WTC11 (cell line): ENCODE data around the gene NGLY1. TPM values are rescaled to one million over a fixed set of nuclear protein-coding genes. Genes with fewer than 3 reads are reported as not detected.

Source experiments
- ATAC-seq: fragments of 200-7000 bp; cut with Tn5 transposase; 2 replicates; pipeline ENCODE4 v1.10.0; 2021; ENCODE audit warnings: mild to moderate bottlenecking, moderate library complexity
- CTCF ChIA-PET: fragments of 300-600 bp; sonication (Branson Sonifier 250); formaldehyde crosslinking; loops from one replicate; lab custom pipeline; 2021; ENCODE audit warnings: antibody characterized with exemption; lab: Charles Lee
- POLR2A ChIA-PET: fragments of 350-600 bp; sonication (Branson Sonifier 250); formaldehyde crosslinking; loops from one replicate; lab custom pipeline; 2021; ENCODE audit warnings: antibody characterized with exemption; lab: Charles Lee
- DNase-seq: peaks from one replicate; pipeline ENCODE4 v3.0.0; 2021; ENCODE audit warnings: low spot score
- H3K27ac Mint-ChIP-seq: 2 replicates; pipeline ENCODE4 v1.8.0; 2021; ENCODE audit warnings: mixed read lengths
- H3K27me3 Mint-ChIP-seq: 2 replicates; pipeline ENCODE4 v1.8.0; 2021; ENCODE audit warnings: low read depth, mild to moderate bottlenecking, moderate library complexity, mixed read lengths
- H3K36me3 Mint-ChIP-seq: 2 replicates; pipeline ENCODE4 v1.8.0; 2021; ENCODE audit warnings: mixed read lengths
- H3K4me1 Mint-ChIP-seq: 2 replicates; pipeline ENCODE4 v1.8.0; 2022; ENCODE audit warnings: mixed read lengths
- H3K4me3 Mint-ChIP-seq: 2 replicates; pipeline ENCODE4 v1.8.0; 2021; ENCODE audit warnings: mild to moderate bottlenecking, moderate library complexity, mixed read lengths
- H3K9me3 Mint-ChIP-seq: 2 replicates; pipeline ENCODE4 v1.8.0; 2021; ENCODE audit warnings: mixed read lengths
- ESRRA ChIP-seq: sonication (generic); formaldehyde crosslinking; IDR thresholded peaks from 2 replicates; pipeline ENCODE4 v1.8.1; 2022; ENCODE audit warnings: mild to moderate bottlenecking, missing genetic modification reagents, borderline replicate concordance
- NR1H2 ChIP-seq: sonication (generic); formaldehyde crosslinking; IDR thresholded peaks from 2 replicates; pipeline ENCODE4 v1.9.0; 2021; ENCODE audit warnings: mild to moderate bottlenecking, moderate library complexity, missing genetic modification reagents
- NR3C1 ChIP-seq: sonication (generic); formaldehyde crosslinking; conservative IDR thresholded peaks from 2 replicates; pipeline ENCODE4 v1.8.1; 2023; ENCODE audit warnings: low read depth, mild to moderate bottlenecking, missing genetic modification reagents
- PRRX2 ChIP-seq: fragments of 250-450 bp; sonication (Bioruptor Pico); IDR thresholded peaks from 2 replicates; pipeline ENCODE4 v1.8.0; 2021; ENCODE audit warnings: mild to moderate bottlenecking
- RELA ChIP-seq: sonication (generic); formaldehyde crosslinking; IDR thresholded peaks from 2 replicates; pipeline ENCODE4 v1.8.1; 2022; ENCODE audit warnings: missing genetic modification reagents, mild to moderate bottlenecking, borderline replicate concordance
- ZNF121 ChIP-seq: sonication (generic); formaldehyde crosslinking; IDR thresholded peaks from 2 replicates; pipeline ENCODE4 v1.8.0; 2023; ENCODE audit warnings: missing genetic modification reagents
- total RNA-seq: library from RNA; stranded (reverse); gene quantifications from 3 replicates; pipeline ENCODE4 v1.2.3, GENCODE V29; 2021
- TF ChIP-seq, protein P1 (sequence below): sonication (generic); formaldehyde crosslinking; IDR thresholded peaks from 2 replicates; pipeline ENCODE4 v1.8.1; 2022; ENCODE audit warnings: missing genetic modification reagents, borderline replicate concordance
- TF ChIP-seq, protein P2 (sequence below): fragments of 250-450 bp; sonication (Bioruptor Pico); IDR thresholded peaks from 2 replicates; pipeline ENCODE4 v1.9.0; 2021; ENCODE audit warnings: mild to moderate bottlenecking

NGLY1 gene
- total RNA-seq, 1 experiment from 2014 or later, result 20.6 TPM

DNA sequence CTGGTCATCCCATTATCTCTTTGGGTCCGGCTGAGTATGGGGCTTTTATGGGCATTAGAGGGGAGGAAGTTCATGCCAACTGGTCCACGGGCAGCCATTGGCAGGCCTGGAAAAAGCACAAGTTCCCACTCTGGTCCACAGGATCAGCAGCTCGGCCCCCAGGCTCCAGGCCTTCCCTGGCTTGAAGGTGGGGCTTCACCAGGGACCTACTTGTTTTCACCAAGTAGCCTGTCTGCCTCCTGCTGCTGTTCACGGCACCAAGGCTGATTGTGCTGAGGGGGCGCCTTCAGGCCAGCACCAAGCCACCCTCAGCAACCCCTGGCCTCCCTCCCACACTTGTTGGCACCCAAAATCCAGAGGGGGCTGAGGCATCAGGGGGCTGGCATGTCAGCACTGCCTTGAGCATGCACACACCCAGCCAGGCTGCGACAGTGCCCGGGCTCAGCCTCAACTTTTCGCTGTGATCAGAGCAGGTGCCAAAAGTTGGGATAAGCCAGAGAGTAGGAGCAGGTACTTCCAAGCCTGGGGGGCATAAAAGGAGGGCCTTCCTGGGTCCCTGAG, 109.4 kb downstream of the NGLY1 start:
- Mint-ChIP-seq H3K9me3 (no peaks in the 10 kb centered on the region), H3K36me3 (no peaks in the 10 kb centered on the region), H3K27me3 (no peaks in the 10 kb centered on the region), H3K27ac (no peak overlapping the region), H3K4me1 (0 out of 2 replicates have a peak, but pooled peaks cover 4% of the 10 kb centered on the region), H3K4me3 (no peak overlapping the region)
- TF ChIP-seq NR1H2 (CRISPR knock-in tag) (no peak), PRRX2 (CRISPR knock-in tag) (no peak), ZNF121 (CRISPR knock-in tag) (no peak), ESRRA (CRISPR knock-in tag) (no peak), NR3C1 (CRISPR knock-in tag) (no peak), RELA (no peak)
- TF ChIP-seq, protein P1, sequence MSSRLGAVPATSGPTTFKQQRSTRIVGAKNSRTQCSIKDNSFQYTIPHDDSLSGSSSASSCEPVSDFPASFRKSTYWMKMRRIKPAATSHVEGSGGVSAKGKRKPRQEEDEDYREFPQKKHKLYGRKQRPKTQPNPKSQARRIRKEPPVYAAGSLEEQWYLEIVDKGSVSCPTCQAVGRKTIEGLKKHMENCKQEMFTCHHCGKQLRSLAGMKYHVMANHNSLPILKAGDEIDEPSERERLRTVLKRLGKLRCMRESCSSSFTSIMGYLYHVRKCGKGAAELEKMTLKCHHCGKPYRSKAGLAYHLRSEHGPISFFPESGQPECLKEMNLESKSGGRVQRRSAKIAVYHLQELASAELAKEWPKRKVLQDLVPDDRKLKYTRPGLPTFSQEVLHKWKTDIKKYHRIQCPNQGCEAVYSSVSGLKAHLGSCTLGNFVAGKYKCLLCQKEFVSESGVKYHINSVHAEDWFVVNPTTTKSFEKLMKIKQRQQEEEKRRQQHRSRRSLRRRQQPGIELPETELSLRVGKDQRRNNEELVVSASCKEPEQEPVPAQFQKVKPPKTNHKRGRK (CRISPR knock-in tag), result no peak
- TF ChIP-seq, protein P2, sequence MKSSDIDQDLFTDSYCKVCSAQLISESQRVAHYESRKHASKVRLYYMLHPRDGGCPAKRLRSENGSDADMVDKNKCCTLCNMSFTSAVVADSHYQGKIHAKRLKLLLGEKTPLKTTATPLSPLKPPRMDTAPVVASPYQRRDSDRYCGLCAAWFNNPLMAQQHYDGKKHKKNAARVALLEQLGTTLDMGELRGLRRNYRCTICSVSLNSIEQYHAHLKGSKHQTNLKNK (CRISPR knock-in tag), result no peak
- CTCF ChIA-PET, result no interaction called here
- ATAC-seq (no peak), DNase-seq (no peak)
- POLR2A ChIA-PET, result no interaction called here

Other genes with a start within 250 kb of the NGLY1 start
- 151 to 167 TPM (median 160 TPM) in 3 replicates for gene TOP2B, start 118.5 kb downstream of the NGLY1 start, total RNA-seq
- gene OXSM, start 6.6 kb upstream of the NGLY1 start, total RNA-seq, result 2.7 to 3.3 TPM (median 2.9 TPM) in 3 replicates